ENCODE measurements around the gene ARSG. TPM values are rescaled to one million over a fixed set of nuclear protein-coding genes. Genes with fewer than 3 reads are reported as not detected.

ARSG gene
- total and polyA plus RNA-seq, 9 of the 15 experiments (the other 6 are each of a cell fraction or from before 2014, with no cell fraction given): 1.0 to 5.6 (median 1.8) TPM

- peak; percentile 79 for TF ChIP-seq THAP12 (CRISPR knock-in tag; IDR thresholded peaks at IDR 0.05)
- 0 out of 2 replicates have a peak, but pooled peaks have one; percentile 34 for TF ChIP-seq SMARCA4 (IDR thresholded peaks at IDR 0.05)
- TF ChIP-seq HINFP (tag; conservative IDR thresholded peaks at IDR 0.05; ENCODE audit: low read depth): no peak
- TF ChIP-seq XRCC5 (IDR thresholded peaks at IDR 0.05; ENCODE audit: low read depth, low read length): 0 out of 2 replicates have a peak, but pooled peaks have one; percentile 19
- TF ChIP-seq, protein P1, sequence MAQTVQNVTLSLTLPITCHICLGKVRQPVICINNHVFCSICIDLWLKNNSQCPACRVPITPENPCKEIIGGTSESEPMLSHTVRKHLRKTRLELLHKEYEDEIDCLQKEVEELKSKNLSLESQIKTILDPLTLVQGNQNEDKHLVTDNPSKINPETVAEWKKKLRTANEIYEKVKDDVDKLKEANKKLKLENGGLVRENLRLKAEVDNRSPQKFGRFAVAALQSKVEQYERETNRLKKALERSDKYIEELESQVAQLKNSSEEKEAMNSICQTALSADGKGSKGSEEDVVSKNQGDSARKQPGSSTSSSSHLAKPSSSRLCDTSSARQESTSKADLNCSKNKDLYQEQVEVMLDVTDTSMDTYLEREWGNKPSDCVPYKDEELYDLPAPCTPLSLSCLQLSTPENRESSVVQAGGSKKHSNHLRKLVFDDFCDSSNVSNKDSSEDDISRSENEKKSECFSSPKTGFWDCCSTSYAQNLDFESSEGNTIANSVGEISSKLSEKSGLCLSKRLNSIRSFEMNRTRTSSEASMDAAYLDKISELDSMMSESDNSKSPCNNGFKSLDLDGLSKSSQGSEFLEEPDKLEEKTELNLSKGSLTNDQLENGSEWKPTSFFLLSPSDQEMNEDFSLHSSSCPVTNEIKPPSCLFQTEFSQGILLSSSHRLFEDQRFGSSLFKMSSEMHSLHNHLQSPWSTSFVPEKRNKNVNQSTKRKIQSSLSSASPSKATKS (CRISPR knock-in tag; IDR thresholded peaks at IDR 0.05): no peak
- TF ChIP-seq CBX5 (IDR thresholded peaks at IDR 0.05; ENCODE audit: borderline replicate concordance, low read depth): no peak
- TF ChIP-seq RNF2 (IDR thresholded peaks at IDR 0.05): no peak
- no peak for TF ChIP-seq HMGXB4 (CRISPR knock-in tag; IDR thresholded peaks at IDR 0.05)
- peak; percentile 52; the same call in 1 of the 2 replicates for TF ChIP-seq MTA3 (IDR thresholded peaks at IDR 0.05; ENCODE audit: borderline replicate concordance)
- TF ChIP-seq POLR3A (IDR thresholded peaks at IDR 0.05; ENCODE audit: borderline replicate concordance, extremely low read depth, insufficient read depth, insufficient read length): no peak
- TF ChIP-seq POLR2H (tag; IDR thresholded peaks at IDR 0.05; ENCODE audit: low read depth): no peak
- no peak for TF ChIP-seq BCL6 (CRISPR knock-in tag; IDR thresholded peaks at IDR 0.05)
- peak; percentile 67 for TF ChIP-seq RBBP5 (IDR thresholded peaks at IDR 0.05; ENCODE audit: borderline replicate concordance, insufficient read depth, low read length, poor library complexity, severe bottlenecking)
- no peak for TF ChIP-seq ZBTB2 (IDR thresholded peaks at IDR 0.05)
- no peak for TF ChIP-seq NFXL1 (CRISPR knock-in tag; IDR thresholded peaks at IDR 0.05)
Observed at GRCh38 chr17:68291836-68292688, 767 bp downstream of the ARSG start (continued).
